ENCODE measurements around the gene ANKLE2.

GRCh38 chr12:132747395-132747794 lies 14.2 kb downstream of the ANKLE2 start:
- TF ChIP-seq, protein P1, sequence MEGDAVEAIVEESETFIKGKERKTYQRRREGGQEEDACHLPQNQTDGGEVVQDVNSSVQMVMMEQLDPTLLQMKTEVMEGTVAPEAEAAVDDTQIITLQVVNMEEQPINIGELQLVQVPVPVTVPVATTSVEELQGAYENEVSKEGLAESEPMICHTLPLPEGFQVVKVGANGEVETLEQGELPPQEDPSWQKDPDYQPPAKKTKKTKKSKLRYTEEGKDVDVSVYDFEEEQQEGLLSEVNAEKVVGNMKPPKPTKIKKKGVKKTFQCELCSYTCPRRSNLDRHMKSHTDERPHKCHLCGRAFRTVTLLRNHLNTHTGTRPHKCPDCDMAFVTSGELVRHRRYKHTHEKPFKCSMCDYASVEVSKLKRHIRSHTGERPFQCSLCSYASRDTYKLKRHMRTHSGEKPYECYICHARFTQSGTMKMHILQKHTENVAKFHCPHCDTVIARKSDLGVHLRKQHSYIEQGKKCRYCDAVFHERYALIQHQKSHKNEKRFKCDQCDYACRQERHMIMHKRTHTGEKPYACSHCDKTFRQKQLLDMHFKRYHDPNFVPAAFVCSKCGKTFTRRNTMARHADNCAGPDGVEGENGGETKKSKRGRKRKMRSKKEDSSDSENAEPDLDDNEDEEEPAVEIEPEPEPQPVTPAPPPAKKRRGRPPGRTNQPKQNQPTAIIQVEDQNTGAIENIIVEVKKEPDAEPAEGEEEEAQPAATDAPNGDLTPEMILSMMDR (IDR thresholded peaks at IDR 0.05; ENCODE audit: insufficient read depth, low read length, poor library complexity, severe bottlenecking) = no peak
- no peak for TF ChIP-seq EZH2phosphoT487 (conservative IDR thresholded peaks at IDR 0.05; ENCODE audit: low read length)

All from SU-DHL-6 (cell line).